Lung microvascular endothelial cell (primary cell): ENCODE measurements around the gene ALDH4A1. TPM values are rescaled to one million over a fixed set of nuclear protein-coding genes. Genes with fewer than 3 reads are reported as not detected.
A peak's percentile ranks its signal among the peaks of the same experiment; 100 is the strongest.
"Not testable (repeated sequence)": the region's sequence is repeated elsewhere in the genome, so short reads cannot be mapped to it uniquely, and the experiment has no call there.

Experiments used
- DNase-seq, 2 donors: peaks; one replicate each; pipeline versions ENCODE4 v3.0.0 to v3.0.0-alpha.2; 2010; ENCODE audit warnings: low read depth in 2 of 2
- total RNA-seq: library from RNA; depleted of rRNA; stranded (reverse); fragments of >200 nt; gene quantifications from 2 replicates; pipeline ENCODE4 v1.2.1, GENCODE V29; 2014

The ALDH4A1 gene
- total RNA-seq, 1 donor from 2014 or later = 14.7 TPM

GRCh38 chr1:18901147-18901951 is 1.0 kb downstream of the ALDH4A1 start:
- no peak for DNase-seq

- DNase-seq = peak in 1 of 2 donors; percentile 27
Observed at GRCh38 chr1:18900303-18900841, 2.0 kb downstream of the ALDH4A1 start.

GRCh38 chr1:18899363-18900049 is 2.8 kb downstream of the ALDH4A1 start:
- DNase-seq = no peak

GRCh38 chr1:18898567-18898966 is 3.8 kb downstream of the ALDH4A1 start:
- DNase-seq = no peak

- DNase-seq = no peak
Observed at GRCh38 chr1:18895317-18895716, 7.0 kb downstream of the ALDH4A1 start.

GRCh38 chr1:18893120-18893519 is 9.2 kb downstream of the ALDH4A1 start:
- no peak for DNase-seq

GRCh38 chr1:18891858-18892257 is 10.5 kb downstream of the ALDH4A1 start:
- DNase-seq = not testable (repeated sequence)

GRCh38 chr1:18891426-18891780 is 11.0 kb downstream of the ALDH4A1 start:
- no peak for DNase-seq

- no peak for DNase-seq
Observed at GRCh38 chr1:18890706-18891425, 11.5 kb downstream of the ALDH4A1 start.

- no peak for DNase-seq
Observed at GRCh38 chr1:18886003-18886335, 16.4 kb downstream of the ALDH4A1 start.

- no peak for DNase-seq
Observed at GRCh38 chr1:18885311-18886002, 16.9 kb downstream of the ALDH4A1 start.

GRCh38 chr1:18884727-18885126 is 17.6 kb downstream of the ALDH4A1 start:
- no peak for DNase-seq

- no peak for DNase-seq
Observed at GRCh38 chr1:18884419-18884717, 18.0 kb downstream of the ALDH4A1 start.

GRCh38 chr1:18883636-18884418 is 18.5 kb downstream of the ALDH4A1 start:
- DNase-seq = peak; percentile 80 to 84

- no peak for DNase-seq
Observed at GRCh38 chr1:18883079-18883478, 19.3 kb downstream of the ALDH4A1 start.

GRCh38 chr1:18882486-18882885 is 19.9 kb downstream of the ALDH4A1 start:
- no peak for DNase-seq

GRCh38 chr1:18881642-18882431 is 20.5 kb downstream of the ALDH4A1 start:
- no peak for DNase-seq

GRCh38 chr1:18881164-18881563 is 21.2 kb downstream of the ALDH4A1 start:
- DNase-seq = no peak

GRCh38 chr1:18880585-18880984 is 21.8 kb downstream of the ALDH4A1 start:
- DNase-seq = no peak

- no peak for DNase-seq
Observed at GRCh38 chr1:18879791-18880309, 22.5 kb downstream of the ALDH4A1 start.
